GM21390 (cell line): ENCODE data around the gene ZNF536.
"Not testable (repeated sequence)": the region's sequence is repeated elsewhere in the genome, so short reads cannot be mapped to it uniquely, and the experiment has no call there.

Experiments
- ATAC-seq: cut with Tn5 transposase; IDR thresholded peaks from one replicate; pipeline ENCODE4 v1.9.1; 2021; ENCODE audit not compliant: unreplicated experiment

Gene ZNF536

GRCh38 chr19:30473334-30473867 lies 101.2 kb downstream of the ZNF536 start:
- no peak for ATAC-seq

GRCh38 chr19:30476997-30477396 lies 104.8 kb downstream of the ZNF536 start:
- ATAC-seq = no peak

- ATAC-seq = no peak
Observed at GRCh38 chr19:30479231-30479630, 107.0 kb downstream of the ZNF536 start.

GRCh38 chr19:30480097-30480496 lies 107.9 kb downstream of the ZNF536 start:
- no peak for ATAC-seq

- no peak for ATAC-seq
Observed at GRCh38 chr19:30481063-30481462, 108.9 kb downstream of the ZNF536 start.

- no peak for ATAC-seq
Observed at GRCh38 chr19:30481823-30482222, 109.6 kb downstream of the ZNF536 start.

- no peak for ATAC-seq
Observed at GRCh38 chr19:30482956-30483355, 110.8 kb downstream of the ZNF536 start.

- ATAC-seq = not testable (repeated sequence)
Observed at GRCh38 chr19:30486250-30486649, 114.1 kb downstream of the ZNF536 start.

- no peak for ATAC-seq
Observed at GRCh38 chr19:30487178-30487577, 115.0 kb downstream of the ZNF536 start.

GRCh38 chr19:30488191-30488590 lies 116.0 kb downstream of the ZNF536 start:
- no peak for ATAC-seq

- ATAC-seq = no peak
Observed at GRCh38 chr19:30490760-30491159, 118.6 kb downstream of the ZNF536 start.

- ATAC-seq = no peak
Observed at GRCh38 chr19:30492586-30493270, 120.5 kb downstream of the ZNF536 start.

- no peak for ATAC-seq
Observed at GRCh38 chr19:30497034-30497433, 124.8 kb downstream of the ZNF536 start.

- ATAC-seq = not testable (repeated sequence)
Observed at GRCh38 chr19:30498085-30498484, 125.9 kb downstream of the ZNF536 start.

- ATAC-seq = no peak
Observed at GRCh38 chr19:30498707-30499106, 126.5 kb downstream of the ZNF536 start.

GRCh38 chr19:30504272-30504671 lies 132.1 kb downstream of the ZNF536 start:
- no peak for ATAC-seq

GRCh38 chr19:30512176-30513081 lies 140.2 kb downstream of the ZNF536 start:
- ATAC-seq = no peak

GRCh38 chr19:30513082-30513411 lies 140.9 kb downstream of the ZNF536 start:
- no peak for ATAC-seq

GRCh38 chr19:30516111-30516510 lies 143.9 kb downstream of the ZNF536 start:
- no peak for ATAC-seq

- ATAC-seq = no peak
Observed at GRCh38 chr19:30516531-30516930, 144.3 kb downstream of the ZNF536 start.

- ATAC-seq = no peak
Observed at GRCh38 chr19:30518965-30519606, 146.9 kb downstream of the ZNF536 start.
